Activated T-helper 1 cell treated with anti-CD3 and anti-CD28 coated beads, Interleukin-12 subunit alpha, Interleukin-12 subunit beta, Interleukin-2, Interleukin-4 antibody, amounts not matched to agents 30 ng/mL and 10 ng/mL and 1 ng/mL, durations not matched to agents 14 hours and 24 hours and 36 hours (primary cell): ENCODE data around the gene CALML4. TPM values are rescaled to one million over a fixed set of nuclear protein-coding genes. Genes with fewer than 3 reads are reported as not detected.
"Not testable (repeated sequence)": the region's sequence is repeated elsewhere in the genome, so short reads cannot be mapped to it uniquely, and the experiment has no call there.

Experiments used
- DNase-seq: peaks from one replicate; pipeline ENCODE4 v3.0.0; 2021; ENCODE audit warnings: low spot score
- H3K27ac Mint-ChIP-seq: one replicate; pipeline ENCODE4 v1.8.0; 2021; ENCODE audit warnings: mild to moderate bottlenecking, mixed read lengths
- H3K27me3 Mint-ChIP-seq: one replicate; pipeline ENCODE4 v1.8.0; 2022; ENCODE audit warnings: mild to moderate bottlenecking, moderate library complexity, mixed read lengths; ENCODE audit not compliant: insufficient read depth
- H3K36me3 Mint-ChIP-seq: one replicate; pipeline ENCODE4 v1.8.0; 2021; ENCODE audit warnings: low read depth, mixed read lengths
- H3K4me1 Mint-ChIP-seq: one replicate; pipeline ENCODE4 v1.8.0; 2021; ENCODE audit warnings: low read depth, mixed read lengths
- H3K4me3 Mint-ChIP-seq: one replicate; pipeline ENCODE4 v1.8.0; 2021; ENCODE audit warnings: mild to moderate bottlenecking, moderate library complexity, mixed read lengths
- H3K9me3 Mint-ChIP-seq: one replicate; pipeline ENCODE4 v1.8.0; 2021; ENCODE audit warnings: mixed read lengths
- intact Hi-C: fragments of 100-400 bp; cut with micrococcal nuclease; formaldehyde crosslinking; loops from one replicate; pipeline ENCODE4 v1.15.1; 2024
- total RNA-seq: library from RNA; stranded (reverse); gene quantifications from 2 replicates; pipeline ENCODE4 v1.2.3, GENCODE V29; 2022

CALML4 gene
- total RNA-seq, 1 donor from 2014 or later = 13.1 TPM

GRCh38 chr15:68190048-68190447, 15.1 kb downstream of the CALML4 start:
- Mint-ChIP-seq H3K9me3 (no peaks in the 10 kb centered on the region), H3K27ac (no peak overlapping the region), H3K27me3 (no peaks in the 10 kb centered on the region), H3K36me3 (peaks cover 52% of the 10 kb centered on the region), H3K4me3 (no peak overlapping the region), H3K4me1 (no peaks in the 10 kb centered on the region)
- intact Hi-C loops = no loop called here
- no peak for DNase-seq

- Mint-ChIP-seq H3K36me3 (peaks cover 55% of the 10 kb centered on the region), H3K27ac (no peak overlapping the region), H3K27me3 (no peaks in the 10 kb centered on the region), H3K9me3 (no peaks in the 10 kb centered on the region), H3K4me1 (peaks cover 7% of the 10 kb centered on the region), H3K4me3 (no peak overlapping the region)
- DNase-seq = no peak
- intact Hi-C loops = no loop called here
Measured at GRCh38 chr15:68188647-68189046, 16.5 kb downstream of the CALML4 start.

- Mint-ChIP-seq H3K9me3 (no peaks in the 10 kb centered on the region), H3K27ac (no peak overlapping the region), H3K27me3 (no peaks in the 10 kb centered on the region), H3K36me3 (peaks cover 51% of the 10 kb centered on the region), H3K4me3 (no peak overlapping the region), H3K4me1 (peaks cover 7% of the 10 kb centered on the region)
- intact Hi-C loops = no loop called here
- no peak for DNase-seq
Measured at GRCh38 chr15:68187559-68187958, 17.6 kb downstream of the CALML4 start.

GRCh38 chr15:68186671-68187397, 18.3 kb downstream of the CALML4 start:
- intact Hi-C loops = no loop called here
- no peak for DNase-seq
- Mint-ChIP-seq H3K9me3 (no peaks in the 10 kb centered on the region), H3K4me1 (peaks cover 7% of the 10 kb centered on the region), H3K27ac (no peak overlapping the region), H3K27me3 (no peaks in the 10 kb centered on the region), H3K36me3 (peaks cover 49% of the 10 kb centered on the region), H3K4me3 (no peak overlapping the region)

GRCh38 chr15:68184616-68185480, 20.3 kb downstream of the CALML4 start:
- no peak for DNase-seq
- Mint-ChIP-seq H3K4me1 (peaks cover 7% of the 10 kb centered on the region), H3K27me3 (no peaks in the 10 kb centered on the region), H3K36me3 (peaks cover 55% of the 10 kb centered on the region), H3K9me3 (no peaks in the 10 kb centered on the region), H3K4me3 (no peak overlapping the region), H3K27ac (no peak overlapping the region)
- intact Hi-C loops = no loop called here

- H3K27me3 Mint-ChIP-seq = no peaks in the 10 kb centered on the region
- H3K36me3 Mint-ChIP-seq = peaks cover 50% of the 10 kb centered on the region
- no peaks in the 10 kb centered on the region for H3K9me3 Mint-ChIP-seq
- DNase-seq = no peak
- intact Hi-C loops = no loop called here
- H3K27ac Mint-ChIP-seq = no peak overlapping the region
- H3K4me1 Mint-ChIP-seq = peaks cover 7% of the 10 kb centered on the region
- no peak overlapping the region for H3K4me3 Mint-ChIP-seq
Measured at GRCh38 chr15:68183616-68184315, 21.4 kb downstream of the CALML4 start.

- peaks cover 38% of the 10 kb centered on the region for H3K36me3 Mint-ChIP-seq
- no peak for DNase-seq
- intact Hi-C loops = no loop called here
- no peak overlapping the region for H3K27ac Mint-ChIP-seq
- H3K9me3 Mint-ChIP-seq = no peaks in the 10 kb centered on the region
- no peaks in the 10 kb centered on the region for H3K4me1 Mint-ChIP-seq
- H3K27me3 Mint-ChIP-seq = no peaks in the 10 kb centered on the region
- no peak overlapping the region for H3K4me3 Mint-ChIP-seq
Measured at GRCh38 chr15:68177742-68178141, 27.4 kb downstream of the CALML4 start.

- Mint-ChIP-seq H3K36me3 (peaks cover 39% of the 10 kb centered on the region), H3K27ac (no peak overlapping the region), H3K4me1 (no peaks in the 10 kb centered on the region), H3K27me3 (no peaks in the 10 kb centered on the region), H3K4me3 (no peak overlapping the region), H3K9me3 (no peaks in the 10 kb centered on the region)
- DNase-seq = no peak
- intact Hi-C loops = no loop called here
Measured at GRCh38 chr15:68176601-68177000, 28.5 kb downstream of the CALML4 start.

- Mint-ChIP-seq H3K9me3 (no peaks in the 10 kb centered on the region), H3K27me3 (no peaks in the 10 kb centered on the region), H3K36me3 (peaks cover 38% of the 10 kb centered on the region), H3K4me1 (no peaks in the 10 kb centered on the region), H3K4me3 (no peak overlapping the region), H3K27ac (no peak overlapping the region)
- no peak for DNase-seq
- intact Hi-C loops = no loop called here
Measured at GRCh38 chr15:68175526-68175925, 29.6 kb downstream of the CALML4 start.

- H3K27ac Mint-ChIP-seq = no peak overlapping the region
- H3K9me3 Mint-ChIP-seq = no peaks in the 10 kb centered on the region
- H3K27me3 Mint-ChIP-seq = no peaks in the 10 kb centered on the region
- no peaks in the 10 kb centered on the region for H3K4me1 Mint-ChIP-seq
- intact Hi-C loops = no loop called here
- no peak overlapping the region for H3K4me3 Mint-ChIP-seq
- peaks cover 29% of the 10 kb centered on the region for H3K36me3 Mint-ChIP-seq
- no peak for DNase-seq
Measured at GRCh38 chr15:68173119-68173518, 32.0 kb downstream of the CALML4 start.

GRCh38 chr15:68172037-68172436, 33.1 kb downstream of the CALML4 start:
- intact Hi-C loops, H3K27ac Mint-ChIP-seq: not testable (repeated sequence)
- H3K36me3 Mint-ChIP-seq = peaks cover 24% of the 10 kb centered on the region

GRCh38 chr15:68166847-68167246, 38.3 kb downstream of the CALML4 start:
- Mint-ChIP-seq H3K4me3 (no peak overlapping the region), H3K27ac (no peak overlapping the region), H3K36me3 (peaks cover 12% of the 10 kb centered on the region), H3K9me3 (no peaks in the 10 kb centered on the region), H3K4me1 (no peaks in the 10 kb centered on the region), H3K27me3 (no peaks in the 10 kb centered on the region)
- intact Hi-C loops = no loop called here
- no peak for DNase-seq

More at GRCh38 chr15:68172037-68172436, 33.1 kb downstream of the CALML4 start:
- H3K4me1 Mint-ChIP-seq, H3K9me3 Mint-ChIP-seq, DNase-seq, H3K27me3 Mint-ChIP-seq, H3K4me3 Mint-ChIP-seq: not testable (repeated sequence)

- Mint-ChIP-seq H3K27me3 (no peaks in the 10 kb centered on the region), H3K27ac (no peak overlapping the region), H3K36me3 (peaks cover 17% of the 10 kb centered on the region), H3K4me1 (no peaks in the 10 kb centered on the region), H3K9me3 (no peaks in the 10 kb centered on the region), H3K4me3 (no peak overlapping the region)
- intact Hi-C loops = no loop called here
- no peak for DNase-seq
Measured at GRCh38 chr15:68163191-68163590, 41.9 kb downstream of the CALML4 start.
